ENCODE results near the gene CYP2D6. TPM values are rescaled to one million over a fixed set of nuclear protein-coding genes. Genes with fewer than 3 reads are reported as not detected.
"Not testable (repeated sequence)": the region's sequence is repeated elsewhere in the genome, so short reads cannot be mapped to it uniquely, and the experiment has no call there.

CYP2D6 gene
- total and polyA plus RNA-seq, 2 experiments from 2014 or later, result 3.8 to 6.1 TPM

- no peaks in the 10 kb centered on the region for H3K4me1 ChIP-seq (ENCODE audit: insufficient read depth)
- H2AFZ ChIP-seq, result no peak overlapping the region
- no peaks in the 10 kb centered on the region for H3K27me3 ChIP-seq
- no peak overlapping the region for H3K4me3 ChIP-seq
- WGBS (ENCODE audit: low lambda C conversion rate, missing lambda C conversion rate), result 94% methylated on average over 15 of the region's 16 CpGs
- no peaks in the 10 kb centered on the region for H4K20me1 ChIP-seq (ENCODE audit: insufficient read depth, poor library complexity, severe bottlenecking)
- H3K36me3 ChIP-seq (replicated peaks; ENCODE audit: insufficient read depth, low read depth), result no peaks in the 10 kb centered on the region
- H3K9me3 ChIP-seq (ENCODE audit: low read depth), result no peaks in the 10 kb centered on the region
- no peak overlapping the region for H3K27ac ChIP-seq
- no peak overlapping the region for H3K4me2 ChIP-seq
- H3K79me2 ChIP-seq, result no peaks in the 10 kb centered on the region
- TF ChIP-seq CTCF (IDR thresholded peaks at IDR 0.05; ENCODE audit: poor library complexity) (no peak), EZH2phosphoT487 (IDR thresholded peaks at IDR 0.05; ENCODE audit: low read depth, severe bottlenecking, unreplicated experiment) (no peak), EZH2 (IDR thresholded peaks at IDR 0.05; ENCODE audit: borderline replicate concordance) (no peak)
- no peak for DNase-seq (ENCODE audit: low spot score)
- no peaks in the 10 kb centered on the region for H3K9me2 ChIP-seq (replicated peaks; ENCODE audit: insufficient read depth)
Measured at GRCh38 chr22:42127606-42128005, 3.0 kb downstream of the CYP2D6 start.

GRCh38 chr22:42123529-42123928 lies 7.1 kb downstream of the CYP2D6 start:
- H3K36me3 ChIP-seq (replicated peaks; ENCODE audit: insufficient read depth, low read depth); H4K20me1 ChIP-seq (ENCODE audit: insufficient read depth, poor library complexity, severe bottlenecking): not testable (repeated sequence)
- no CpG with 5 or more reads among the region's 4 CpGs for WGBS (ENCODE audit: low lambda C conversion rate, missing lambda C conversion rate)

GRCh38 chr22:42120231-42121021 lies 10.2 kb downstream of the CYP2D6 start:
- not testable (repeated sequence) for H3K9me3 ChIP-seq (ENCODE audit: low read depth); H4K20me1 ChIP-seq (ENCODE audit: insufficient read depth, poor library complexity, severe bottlenecking); H3K27me3 ChIP-seq; H3K79me2 ChIP-seq; H3K9me2 ChIP-seq (replicated peaks; ENCODE audit: insufficient read depth); H3K36me3 ChIP-seq (replicated peaks; ENCODE audit: insufficient read depth, low read depth); H3K4me1 ChIP-seq (ENCODE audit: insufficient read depth); H2AFZ ChIP-seq; H3K4me3 ChIP-seq; H3K27ac ChIP-seq; DNase-seq (ENCODE audit: low spot score); H3K4me2 ChIP-seq
- WGBS (ENCODE audit: low lambda C conversion rate, missing lambda C conversion rate), result 88% methylated on average over 15 of the region's 15 CpGs

More at GRCh38 chr22:42123529-42123928, 7.1 kb downstream of the CYP2D6 start:
- not testable (repeated sequence) for H3K4me1 ChIP-seq (ENCODE audit: insufficient read depth); H3K9me3 ChIP-seq (ENCODE audit: low read depth); H2AFZ ChIP-seq; H3K4me2 ChIP-seq; DNase-seq (ENCODE audit: low spot score); H3K27ac ChIP-seq; H3K4me3 ChIP-seq; H3K79me2 ChIP-seq; H3K27me3 ChIP-seq; H3K9me2 ChIP-seq (replicated peaks; ENCODE audit: insufficient read depth)

GRCh38 chr22:42116848-42117424 lies 13.7 kb downstream of the CYP2D6 start:
- Histone ChIP-seq H3K9me3 (ENCODE audit: low read depth) (no peaks in the 10 kb centered on the region), H3K4me3 (no peak overlapping the region), H3K4me2 (no peak overlapping the region), H4K20me1 (ENCODE audit: insufficient read depth, poor library complexity, severe bottlenecking) (no peaks in the 10 kb centered on the region), H3K36me3 (replicated peaks; ENCODE audit: insufficient read depth, low read depth) (no peaks in the 10 kb centered on the region), H3K9me2 (replicated peaks; ENCODE audit: insufficient read depth) (no peaks in the 10 kb centered on the region), H3K27me3 (no peaks in the 10 kb centered on the region), H3K27ac (peak overlapping the region; percentile 36), H3K79me2 (no peaks in the 10 kb centered on the region), H2AFZ (no peak overlapping the region), H3K4me1 (ENCODE audit: insufficient read depth) (no peaks in the 10 kb centered on the region)
- 69% methylated on average over 4 of the region's 4 CpGs for WGBS (ENCODE audit: low lambda C conversion rate, missing lambda C conversion rate)
- TF ChIP-seq EZH2 (IDR thresholded peaks at IDR 0.05; ENCODE audit: borderline replicate concordance) (no peak), CTCF (IDR thresholded peaks at IDR 0.05; ENCODE audit: poor library complexity) (peak; percentile 28), EZH2phosphoT487 (IDR thresholded peaks at IDR 0.05; ENCODE audit: low read depth, severe bottlenecking, unreplicated experiment) (no peak)
- DNase-seq (ENCODE audit: low spot score), result peak; percentile 71

GRCh38 chr22:42115420-42115830 lies 15.2 kb downstream of the CYP2D6 start:
- not testable (repeated sequence) for H3K4me1 ChIP-seq (ENCODE audit: insufficient read depth); H3K4me3 ChIP-seq; H3K79me2 ChIP-seq; H3K27me3 ChIP-seq; H4K20me1 ChIP-seq (ENCODE audit: insufficient read depth, poor library complexity, severe bottlenecking); H3K9me3 ChIP-seq (ENCODE audit: low read depth); H2AFZ ChIP-seq; H3K36me3 ChIP-seq (replicated peaks; ENCODE audit: insufficient read depth, low read depth); H3K9me2 ChIP-seq (replicated peaks; ENCODE audit: insufficient read depth)
- H3K27ac ChIP-seq, result peak overlapping the region; percentile 82
- H3K4me2 ChIP-seq, result peak overlapping the region; percentile 64
- peak; percentile 39 for DNase-seq (ENCODE audit: low spot score)
- WGBS (ENCODE audit: low lambda C conversion rate, missing lambda C conversion rate), result 43% methylated on average over 6 of the region's 6 CpGs

Data from hepatocyte (in vitro differentiated cells).